ENCODE results near the gene ZNF180. TPM values are rescaled to one million over a fixed set of nuclear protein-coding genes. Genes with fewer than 3 reads are reported as not detected.
"Not testable (repeated sequence)": the region's sequence is repeated elsewhere in the genome, so short reads cannot be mapped to it uniquely, and the experiment has no call there.

Gene ZNF180
- total RNA-seq, 1 donor from 2014 or later = 8.4 TPM

DNA sequence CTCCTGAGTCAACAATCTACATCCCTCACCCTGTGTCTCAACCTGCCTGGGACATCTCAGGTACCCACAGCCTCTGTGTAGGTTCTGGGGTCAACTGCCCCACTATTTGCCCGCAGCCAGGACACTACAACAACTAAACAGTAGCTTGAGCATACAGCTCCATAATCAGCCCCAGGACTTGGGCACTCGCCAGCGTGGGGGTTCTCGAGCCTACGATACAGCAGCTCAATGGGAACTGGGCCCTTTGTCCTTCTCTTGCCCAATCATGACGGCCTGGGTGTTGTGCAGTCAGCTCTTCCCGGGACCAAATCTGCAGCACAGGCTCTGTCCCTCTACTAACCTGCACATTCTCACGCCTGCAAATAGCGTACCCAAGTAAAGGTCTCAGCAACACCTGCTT is 1.3 kb downstream of the ZNF180 start:
- H3K27me3 ChIP-seq (ENCODE audit: low read depth) = no peaks in the 10 kb centered on the region
- no peak for TF ChIP-seq CTCF (IDR thresholded peaks at IDR 0.05)

DNA sequence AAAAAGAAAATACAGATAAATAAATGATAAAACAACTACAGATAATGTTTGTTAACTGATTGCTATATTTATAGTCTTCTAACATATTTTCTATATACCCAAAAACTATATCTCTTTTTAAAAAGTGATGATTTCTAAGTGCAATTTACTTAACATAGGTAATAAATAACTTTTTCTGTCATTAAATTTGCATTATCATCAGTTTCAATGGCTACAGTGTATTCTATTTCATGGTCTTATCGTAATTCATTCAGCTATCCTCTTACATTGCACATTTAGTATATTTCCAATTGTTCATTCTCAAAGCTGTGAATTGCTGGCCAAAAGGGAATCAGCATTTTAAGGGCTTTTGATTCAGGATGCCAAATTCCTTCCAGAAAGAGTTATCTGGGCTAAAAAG is 3.6 kb downstream of the ZNF180 start:
- intact Hi-C loops (cut with DNase I) = no loop called here
- no peak overlapping the region for H3K27ac ChIP-seq
- ATAC-seq = no peak
- no peak overlapping the region for H3K4me3 ChIP-seq
- peaks cover 51% of the 10 kb centered on the region for H3K36me3 ChIP-seq
- peaks cover 76% of the 10 kb centered on the region for H3K9me3 ChIP-seq
- no peak for DNase-seq
- peaks cover 19% of the 10 kb centered on the region for H3K4me1 ChIP-seq
- no peak for TF ChIP-seq CTCF (IDR thresholded peaks at IDR 0.05)
- no peaks in the 10 kb centered on the region for H3K27me3 ChIP-seq (ENCODE audit: low read depth)

More for the DNA sequence above, 1.3 kb downstream of the ZNF180 start:
- intact Hi-C loops (cut with DNase I) = no loop called here
- no peak overlapping the region for H3K4me3 ChIP-seq
- peaks cover 53% of the 10 kb centered on the region for H3K9me3 ChIP-seq
- DNase-seq (no peak), ATAC-seq (no peak)
- no peak overlapping the region for H3K27ac ChIP-seq
- H3K4me1 ChIP-seq = peaks cover 19% of the 10 kb centered on the region
- peaks cover 29% of the 10 kb centered on the region for H3K36me3 ChIP-seq

- Histone ChIP-seq H3K9me3 (peaks cover 100% of the 10 kb centered on the region), H3K27me3 (ENCODE audit: low read depth) (no peaks in the 10 kb centered on the region), H3K36me3 (peaks cover 42% of the 10 kb centered on the region), H3K4me1 (no peaks in the 10 kb centered on the region), H3K4me3 (no peak overlapping the region), H3K27ac (no peak overlapping the region)
- ATAC-seq (no peak), DNase-seq (no peak)
- intact Hi-C loops (cut with DNase I) = no loop called here
- TF ChIP-seq CTCF (IDR thresholded peaks at IDR 0.05) = no peak
These were observed 23.5 kb downstream of the ZNF180 start for GRCh38 chr19:44476559-44477408.

- H3K9me3 ChIP-seq = peaks cover 94% of the 10 kb centered on the region
- ATAC-seq; H3K27me3 ChIP-seq (ENCODE audit: low read depth); H3K4me3 ChIP-seq; H3K4me1 ChIP-seq; H3K27ac ChIP-seq; DNase-seq; intact Hi-C loops (cut with DNase I); H3K36me3 ChIP-seq: not testable (repeated sequence)
These were observed 31.6 kb downstream of the ZNF180 start for GRCh38 chr19:44468730-44469129.

DNA sequence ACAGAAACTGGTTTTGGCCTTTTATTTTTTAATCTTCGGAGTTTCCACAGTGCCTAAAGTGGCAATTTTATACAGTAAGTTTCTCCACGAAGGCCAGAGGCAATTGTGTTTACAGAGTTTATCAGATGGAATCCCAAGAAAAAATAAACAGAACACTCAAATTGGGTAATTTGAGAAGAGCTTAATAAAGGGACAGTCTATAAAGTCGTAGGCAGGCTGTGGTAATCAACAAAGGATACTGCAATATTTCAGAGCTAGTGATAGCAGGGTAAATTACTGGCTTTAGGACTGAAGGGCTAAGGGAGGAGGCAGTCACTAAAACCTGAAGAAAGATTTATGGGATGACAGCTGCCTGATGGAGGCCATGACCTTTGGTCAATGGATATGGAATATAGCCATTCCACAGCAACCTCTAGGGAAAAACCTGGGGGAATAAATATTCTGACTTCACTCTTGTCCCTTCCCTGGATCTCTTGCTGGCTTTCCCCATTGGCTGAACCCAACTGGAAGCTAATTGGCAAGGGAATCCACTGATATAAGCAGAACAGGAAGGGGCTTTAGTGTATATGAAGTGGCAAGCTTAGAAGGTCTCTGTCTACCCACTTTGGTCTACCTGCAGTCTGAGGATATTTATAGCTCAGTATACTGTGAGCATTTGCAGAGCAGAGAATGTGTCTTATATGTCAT is 37.6 kb downstream of the ZNF180 start:
- H3K36me3 ChIP-seq; H3K27me3 ChIP-seq (ENCODE audit: low read depth); H3K4me3 ChIP-seq; ATAC-seq; intact Hi-C loops (cut with DNase I); H3K4me1 ChIP-seq; DNase-seq; H3K27ac ChIP-seq: not testable (repeated sequence)
- H3K9me3 ChIP-seq = peaks cover 53% of the 10 kb centered on the region

DNA sequence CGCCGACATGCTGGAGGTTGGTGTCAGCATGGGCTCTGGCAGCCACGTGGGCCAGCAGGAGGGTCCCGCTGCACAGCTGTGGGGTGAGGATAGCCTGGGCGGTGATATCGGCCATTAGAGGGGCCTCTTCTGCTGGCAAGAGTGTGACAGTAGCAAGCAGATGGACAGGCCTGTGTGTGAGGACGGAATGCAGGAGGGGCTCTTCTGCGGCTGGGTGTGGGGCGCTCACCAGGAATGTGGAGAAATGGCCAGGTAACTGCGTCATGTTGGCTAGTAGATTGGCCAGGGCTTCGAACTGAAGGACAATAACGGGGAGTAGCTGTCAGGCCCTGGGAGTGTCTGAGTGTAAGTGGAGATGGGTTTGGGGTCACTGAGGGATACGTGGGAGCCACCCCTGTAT is 44.3 kb downstream of the ZNF180 start:
- H3K4me3 ChIP-seq; DNase-seq; intact Hi-C loops (cut with DNase I); H3K27me3 ChIP-seq (ENCODE audit: low read depth); H3K4me1 ChIP-seq; H3K36me3 ChIP-seq; H3K27ac ChIP-seq; ATAC-seq: not testable (repeated sequence)
- H3K9me3 ChIP-seq = peaks cover 26% of the 10 kb centered on the region

DNA sequence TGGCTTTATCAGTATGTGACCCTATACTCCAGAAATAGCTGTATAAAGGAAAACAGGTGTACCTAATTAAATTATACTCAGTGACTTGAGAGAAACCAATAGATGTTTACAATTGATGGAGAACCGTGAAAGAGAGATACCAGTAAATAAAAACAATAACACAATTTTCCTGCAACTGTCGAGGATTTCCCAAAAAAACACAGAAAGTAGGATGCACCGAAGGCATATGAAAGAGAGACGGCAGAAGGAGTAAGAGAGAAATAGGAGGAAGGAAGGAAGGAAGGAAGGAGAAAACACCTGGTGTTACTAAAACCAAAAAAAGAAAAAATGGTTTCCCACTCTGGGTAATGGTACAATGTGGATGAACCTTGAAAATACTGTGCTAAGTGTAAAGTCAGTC is 45.2 kb downstream of the ZNF180 start:
- H3K9me3 ChIP-seq = peaks cover 25% of the 10 kb centered on the region
- DNase-seq (no peak), ATAC-seq (no peak)
- H3K27me3 ChIP-seq (ENCODE audit: low read depth) = no peaks in the 10 kb centered on the region
- intact Hi-C loops (cut with DNase I) = no loop called here
- no peaks in the 10 kb centered on the region for H3K36me3 ChIP-seq
- TF ChIP-seq CTCF (IDR thresholded peaks at IDR 0.05) = no peak
- H3K4me1 ChIP-seq = no peaks in the 10 kb centered on the region
- no peak overlapping the region for H3K4me3 ChIP-seq
- H3K27ac ChIP-seq = no peak overlapping the region

Measured in lower lobe of right lung (tissue), 2 donors.